OCI-LY3 (cell line): ENCODE results near the gene BLM.
A peak's percentile ranks its signal among the peaks of the same experiment; 100 is the strongest.

Experiments used
- H2AFZ ChIP-seq: fragments of 200-600, 300-600 bp; shearing (Covaris generic); 2 replicates; pipeline ENCODE4 v1.6.0; 2014; ENCODE audit warnings: antibody characterized with exemption, low read depth, low read length
- H3K27ac ChIP-seq: fragments of 200-600, 300-600 bp; sonication (generic); 2 replicates; pipeline ENCODE4 v1.5.1; 2014; ENCODE audit warnings: mild to moderate bottlenecking, low read length, moderate library complexity, mixed read lengths
- H3K27me3 ChIP-seq: fragments of 200-600, 300-600 bp; sonication (generic); 2 replicates; pipeline ENCODE4 v1.6.1; 2014; ENCODE audit warnings: low read depth, low read length, mixed read lengths
- H3K36me3 ChIP-seq: fragments of 200-600, 300-600 bp; sonication (generic); replicated peaks from 2 replicates; pipeline ENCODE3; 2014; ENCODE audit warnings: low read depth, low read length, mixed read lengths
- H3K4me1 ChIP-seq: fragments of 300-600, 200-600 bp; sonication (generic); 2 replicates; pipeline ENCODE4 v1.6.1; 2014; ENCODE audit warnings: low read length, mixed read lengths
- H3K4me2 ChIP-seq: fragments of 200-600, 300-600 bp; sonication (generic); 2 replicates; pipeline ENCODE4 v1.6.1; 2014; ENCODE audit warnings: low read length, mixed read lengths
- H3K4me3 ChIP-seq: fragments of 300-600, 200-600 bp; sonication (generic); 2 replicates; pipeline ENCODE4 v1.5.1; 2014; ENCODE audit warnings: antibody characterized with exemption, mild to moderate bottlenecking, low read length, moderate library complexity
- H3K79me2 ChIP-seq: fragments of 300-600, 200-600 bp; shearing (Covaris generic); 2 replicates; pipeline ENCODE4 v1.6.1; 2014; ENCODE audit warnings: mild to moderate bottlenecking, low read length, mixed read lengths
- H3K9ac ChIP-seq: fragments of 300-600, 200-600 bp; shearing (Covaris generic); 2 replicates; pipeline ENCODE4 v1.6.0; 2014; ENCODE audit warnings: mild to moderate bottlenecking, low read length, moderate library complexity
- H3K9me3 ChIP-seq: fragments of 200-600, 300-600 bp; shearing (Covaris generic); 2 replicates; pipeline ENCODE4 v1.6.1; 2014; ENCODE audit warnings: low read length, mixed read lengths; ENCODE audit not compliant: insufficient read depth
- H4K20me1 ChIP-seq: fragments of 200-600, 300-600 bp; sonication (generic); 2 replicates; pipeline ENCODE4 v1.6.1; 2016; ENCODE audit warnings: low read length, mixed read lengths; ENCODE audit not compliant: insufficient read depth
- EZH2phosphoT487 ChIP-seq: fragments of 200-600 bp; shearing (Covaris generic); IDR thresholded peaks from 2 replicates; pipeline ENCODE4 v1.6.1; 2018; ENCODE audit warnings: antibody characterized with exemption, mixed run types, low read depth
- TF ChIP-seq, protein P1 (sequence below): fragments of 200-600, 300-600 bp; sonication (generic); IDR thresholded peaks from 2 replicates; pipeline ENCODE4 v1.5.1; 2014; ENCODE audit warnings: antibody characterized with exemption, low read length, low read depth

The BLM gene

DNA sequence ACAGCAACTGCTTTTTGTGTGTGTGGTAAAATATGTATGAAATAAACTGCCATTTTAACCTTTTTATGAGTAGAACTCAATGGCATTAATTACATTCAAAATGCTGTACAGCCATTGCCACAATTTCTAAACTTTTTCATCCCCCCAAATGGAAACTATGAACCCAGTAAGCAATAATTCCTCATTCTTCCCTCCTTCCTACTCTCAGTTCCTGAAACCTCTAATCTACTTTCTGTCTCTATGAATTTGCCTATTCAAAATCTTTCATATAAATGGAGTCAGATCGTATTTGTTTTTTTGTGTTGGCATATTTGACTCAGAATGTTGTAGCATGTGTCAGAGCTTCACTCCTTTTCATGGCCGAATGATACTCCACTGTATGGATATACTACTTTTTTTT lies 5.3 kb upstream of the BLM start:
- H3K27me3 ChIP-seq = no peaks in the 10 kb centered on the region
- no peak overlapping the region for H3K9ac ChIP-seq
- H3K36me3 ChIP-seq = no peaks in the 10 kb centered on the region
- H3K79me2 ChIP-seq = no peaks in the 10 kb centered on the region
- H4K20me1 ChIP-seq = no peaks in the 10 kb centered on the region
- H3K9me3 ChIP-seq = no peaks in the 10 kb centered on the region
- no peak overlapping the region for H2AFZ ChIP-seq
- no peak overlapping the region for H3K27ac ChIP-seq
- H3K4me2 ChIP-seq = peak overlapping the region; percentile 52
- peak overlapping the region; percentile 21; the same call in 1 of the 2 replicates for H3K4me3 ChIP-seq
- H3K4me1 ChIP-seq = peaks cover 18% of the 10 kb centered on the region
- TF ChIP-seq EZH2phosphoT487 = no peak
- TF ChIP-seq, protein P1, sequence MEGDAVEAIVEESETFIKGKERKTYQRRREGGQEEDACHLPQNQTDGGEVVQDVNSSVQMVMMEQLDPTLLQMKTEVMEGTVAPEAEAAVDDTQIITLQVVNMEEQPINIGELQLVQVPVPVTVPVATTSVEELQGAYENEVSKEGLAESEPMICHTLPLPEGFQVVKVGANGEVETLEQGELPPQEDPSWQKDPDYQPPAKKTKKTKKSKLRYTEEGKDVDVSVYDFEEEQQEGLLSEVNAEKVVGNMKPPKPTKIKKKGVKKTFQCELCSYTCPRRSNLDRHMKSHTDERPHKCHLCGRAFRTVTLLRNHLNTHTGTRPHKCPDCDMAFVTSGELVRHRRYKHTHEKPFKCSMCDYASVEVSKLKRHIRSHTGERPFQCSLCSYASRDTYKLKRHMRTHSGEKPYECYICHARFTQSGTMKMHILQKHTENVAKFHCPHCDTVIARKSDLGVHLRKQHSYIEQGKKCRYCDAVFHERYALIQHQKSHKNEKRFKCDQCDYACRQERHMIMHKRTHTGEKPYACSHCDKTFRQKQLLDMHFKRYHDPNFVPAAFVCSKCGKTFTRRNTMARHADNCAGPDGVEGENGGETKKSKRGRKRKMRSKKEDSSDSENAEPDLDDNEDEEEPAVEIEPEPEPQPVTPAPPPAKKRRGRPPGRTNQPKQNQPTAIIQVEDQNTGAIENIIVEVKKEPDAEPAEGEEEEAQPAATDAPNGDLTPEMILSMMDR = no peak

DNA sequence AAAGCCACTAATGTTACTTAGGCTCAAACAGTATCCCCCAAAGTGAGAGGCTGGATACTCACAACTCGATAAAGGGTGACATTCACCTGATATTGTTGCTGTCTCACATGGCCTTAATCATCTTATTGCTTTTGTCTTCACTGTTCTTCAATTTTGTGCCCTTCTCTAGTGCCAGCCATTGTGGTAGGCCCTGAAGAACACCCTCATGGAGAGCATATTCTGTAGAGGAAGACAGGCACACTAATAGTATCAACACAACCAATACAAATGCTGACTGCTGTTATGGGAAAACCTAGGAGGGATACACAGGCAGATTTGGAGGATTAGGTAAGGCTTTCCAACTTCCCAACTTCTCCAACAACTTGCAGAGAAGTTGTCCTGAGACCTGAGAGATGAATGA lies 4.1 kb upstream of the BLM start:
- Histone ChIP-seq H3K9me3 (no peaks in the 10 kb centered on the region), H3K36me3 (no peaks in the 10 kb centered on the region), H3K27ac (no peak overlapping the region), H2AFZ (no peak overlapping the region), H3K4me2 (no peak overlapping the region), H3K4me1 (peaks cover 19% of the 10 kb centered on the region), H3K79me2 (peaks cover 9% of the 10 kb centered on the region), H3K4me3 (no peak overlapping the region), H4K20me1 (peaks cover 2% of the 10 kb centered on the region; the same call in 1 of the 2 replicates), H3K27me3 (no peaks in the 10 kb centered on the region), H3K9ac (no peak overlapping the region)
- TF ChIP-seq, protein P1 = no peak
- no peak for TF ChIP-seq EZH2phosphoT487

DNA sequence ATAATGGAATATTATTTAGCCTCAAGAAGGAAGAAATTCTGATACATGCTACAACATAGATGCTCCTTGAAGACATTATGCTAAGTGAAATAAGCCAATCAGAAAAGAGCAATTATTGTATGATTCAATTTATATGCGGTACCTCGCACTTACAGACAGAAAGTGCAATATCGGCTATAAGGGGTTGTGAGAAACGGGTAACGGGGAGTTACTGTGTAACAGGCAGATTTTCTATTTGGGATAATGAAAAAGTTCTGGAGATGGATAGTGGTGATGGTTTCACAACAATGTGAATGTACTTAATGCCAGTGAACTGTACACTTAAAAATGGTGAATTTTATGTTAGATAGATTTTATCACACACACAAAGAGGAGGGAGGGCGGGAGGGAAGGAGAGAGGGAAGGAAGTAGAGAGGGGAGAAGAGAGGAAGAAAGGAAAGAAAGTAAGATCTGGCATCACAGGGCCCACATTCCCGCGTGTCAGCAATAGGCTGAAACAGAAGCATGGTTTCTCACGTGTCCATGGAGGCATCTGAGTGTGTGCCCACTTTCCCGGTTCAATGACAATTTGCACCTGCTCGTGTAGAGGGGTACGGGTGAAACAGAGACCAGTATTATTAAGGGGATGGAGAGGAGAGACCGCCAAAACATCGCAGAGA lies 700 bp upstream of the BLM start:
- TF ChIP-seq EZH2phosphoT487 = no peak
- TF ChIP-seq, protein P1 = no peak
- Histone ChIP-seq H3K36me3 (no peaks in the 10 kb centered on the region), H3K4me1 (peaks cover 23% of the 10 kb centered on the region), H3K4me3 (peak overlapping the region; percentile 95), H3K9me3 (no peaks in the 10 kb centered on the region), H3K4me2 (peak overlapping the region; percentile 74), H3K27me3 (no peaks in the 10 kb centered on the region), H3K27ac (peak overlapping the region; percentile 67), H4K20me1 (peaks cover 14% of the 10 kb centered on the region; the same call in 1 of the 2 replicates), H3K79me2 (peaks cover 38% of the 10 kb centered on the region), H2AFZ (peak overlapping the region; percentile 90), H3K9ac (peak overlapping the region; percentile 74)

DNA sequence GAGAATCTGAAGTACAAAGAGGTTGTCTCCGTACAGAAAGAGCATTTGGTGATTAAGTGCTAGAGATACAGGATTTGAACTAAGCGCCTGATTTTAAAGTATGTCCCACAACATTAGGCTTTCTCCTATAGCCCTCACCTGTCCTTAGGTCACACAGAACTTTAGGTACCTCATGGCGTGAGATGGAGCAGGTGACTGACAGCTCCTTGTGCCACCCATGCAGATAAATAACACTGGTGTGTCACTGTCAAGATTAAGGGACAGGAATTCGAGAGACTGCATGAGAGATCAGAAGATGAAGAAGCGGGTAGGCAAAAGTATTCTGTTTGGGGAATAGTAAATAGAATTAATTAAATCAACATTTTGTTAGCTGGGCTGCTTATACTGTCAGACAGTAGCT lies 1.1 kb downstream of the BLM start:
- peak overlapping the region; percentile 92 for H3K4me2 ChIP-seq
- peaks cover 13% of the 10 kb centered on the region for H3K4me1 ChIP-seq
- no peaks in the 10 kb centered on the region for H3K36me3 ChIP-seq
- peaks cover 14% of the 10 kb centered on the region; the same call in 1 of the 2 replicates for H4K20me1 ChIP-seq
- H3K79me2 ChIP-seq = peaks cover 41% of the 10 kb centered on the region
- H3K9ac ChIP-seq = peak overlapping the region; percentile 89
- H3K4me3 ChIP-seq = peak overlapping the region; percentile 95
- H3K27ac ChIP-seq = no peak overlapping the region
- H3K9me3 ChIP-seq = no peaks in the 10 kb centered on the region
- TF ChIP-seq EZH2phosphoT487 = no peak
- TF ChIP-seq, protein P1 = no peak
- H3K27me3 ChIP-seq = no peaks in the 10 kb centered on the region
- no peak overlapping the region for H2AFZ ChIP-seq
